GM13977 (cell line): ENCODE data around the gene MINDY4.

Source experiments
- DNase-seq: peaks from one replicate; pipeline ENCODE4 v3.0.0; 2012; ENCODE audit warnings: low spot score
- CTCF ChIP-seq: IDR thresholded peaks from 2 replicates; pipeline ENCODE4 v1.5.1; 2012; ENCODE audit warnings: mild to moderate bottlenecking, control low read depth; ENCODE audit not compliant: insufficient read depth; ENCODE audit errors: extremely low read depth, missing control alignments
- in situ Hi-C: fragments of 300-500 bp; cut with MboI; formaldehyde crosslinking; loops from one replicate; pipeline ENCODE4 v1.12.0; 2022; ENCODE audit warnings: low sequenced_read_pairs, low pct_unique_long_range_greater_than_20kb, mixed read lengths, inconsistent platforms; ENCODE audit not compliant: unreplicated experiment

Gene MINDY4

GRCh38 chr7:30791114-30791513, 19.9 kb downstream of the MINDY4 start:
- no peak for DNase-seq
- in situ Hi-C loops, result no loop called here
- no peak for TF ChIP-seq CTCF

- DNase-seq, result no peak
- TF ChIP-seq CTCF, result no peak
- in situ Hi-C loops, result no loop called here
These were observed 24.1 kb downstream of the MINDY4 start for GRCh38 chr7:30795161-30795948.

GRCh38 chr7:30796105-30796869, 25.1 kb downstream of the MINDY4 start:
- DNase-seq, result peak; percentile 26
- in situ Hi-C loops, result no loop called here
- no peak for TF ChIP-seq CTCF

GRCh38 chr7:30797176-30798040, 26.2 kb downstream of the MINDY4 start:
- no peak for TF ChIP-seq CTCF
- in situ Hi-C loops, result no loop called here
- no peak for DNase-seq

- in situ Hi-C loops, result no loop called here
- TF ChIP-seq CTCF, result no peak
- peak; percentile 38 for DNase-seq
These were observed 28.2 kb downstream of the MINDY4 start for GRCh38 chr7:30799206-30799975.
